Measurements from ENCODE around the gene IL34. TPM values are rescaled to one million over a fixed set of nuclear protein-coding genes. Genes with fewer than 3 reads are reported as not detected.
A peak's percentile ranks its signal among the peaks of the same experiment; 100 is the strongest.

The IL34 gene
- total and polyA plus RNA-seq, 2 experiments from 2014 or later: not detected

DNA sequence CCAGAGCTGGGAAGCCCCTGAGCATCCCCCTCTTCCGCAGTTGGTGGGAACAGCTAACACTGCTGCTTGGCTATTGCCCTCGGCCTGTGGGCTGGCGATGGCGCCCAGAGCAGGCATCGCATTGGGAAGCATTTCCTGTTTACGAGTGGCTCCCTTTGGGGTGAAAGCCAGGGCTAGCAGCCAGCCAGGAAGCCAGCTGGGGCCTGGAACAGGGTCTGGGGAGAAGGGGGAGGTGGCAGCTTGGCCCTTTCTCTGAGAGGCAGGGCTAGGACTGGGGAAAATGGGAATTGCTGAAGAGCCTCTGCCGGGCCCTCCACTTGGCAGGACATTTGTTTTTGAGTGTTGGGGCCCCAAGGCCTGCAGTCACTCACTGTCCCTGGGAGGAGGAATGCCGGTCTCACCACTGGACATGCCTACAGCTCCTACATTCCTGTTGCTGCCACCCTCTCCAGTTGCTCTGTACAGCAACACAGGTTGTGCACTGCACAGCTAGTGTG, 41.9 kb downstream of the IL34 start:
- Histone ChIP-seq H3K9me3 (ENCODE audit: low read depth) (no peaks in the 10 kb centered on the region), H3K27me3 (no peaks in the 10 kb centered on the region), H3K27ac (peak overlapping the region; percentile 90), H3K36me3 (no peaks in the 10 kb centered on the region), H3K4me3 (no peak overlapping the region), H3K4me1 (ENCODE audit: low read depth) (peaks cover 65% of the 10 kb centered on the region)
- DNase-seq (ENCODE audit: low read depth in 1 of 2, low spot score in 1 of 2): peak; percentile 68 to 84
- no peak for TF ChIP-seq CTCF (IDR thresholded peaks at IDR 0.05; ENCODE audit: low read depth, low read length)

DNA sequence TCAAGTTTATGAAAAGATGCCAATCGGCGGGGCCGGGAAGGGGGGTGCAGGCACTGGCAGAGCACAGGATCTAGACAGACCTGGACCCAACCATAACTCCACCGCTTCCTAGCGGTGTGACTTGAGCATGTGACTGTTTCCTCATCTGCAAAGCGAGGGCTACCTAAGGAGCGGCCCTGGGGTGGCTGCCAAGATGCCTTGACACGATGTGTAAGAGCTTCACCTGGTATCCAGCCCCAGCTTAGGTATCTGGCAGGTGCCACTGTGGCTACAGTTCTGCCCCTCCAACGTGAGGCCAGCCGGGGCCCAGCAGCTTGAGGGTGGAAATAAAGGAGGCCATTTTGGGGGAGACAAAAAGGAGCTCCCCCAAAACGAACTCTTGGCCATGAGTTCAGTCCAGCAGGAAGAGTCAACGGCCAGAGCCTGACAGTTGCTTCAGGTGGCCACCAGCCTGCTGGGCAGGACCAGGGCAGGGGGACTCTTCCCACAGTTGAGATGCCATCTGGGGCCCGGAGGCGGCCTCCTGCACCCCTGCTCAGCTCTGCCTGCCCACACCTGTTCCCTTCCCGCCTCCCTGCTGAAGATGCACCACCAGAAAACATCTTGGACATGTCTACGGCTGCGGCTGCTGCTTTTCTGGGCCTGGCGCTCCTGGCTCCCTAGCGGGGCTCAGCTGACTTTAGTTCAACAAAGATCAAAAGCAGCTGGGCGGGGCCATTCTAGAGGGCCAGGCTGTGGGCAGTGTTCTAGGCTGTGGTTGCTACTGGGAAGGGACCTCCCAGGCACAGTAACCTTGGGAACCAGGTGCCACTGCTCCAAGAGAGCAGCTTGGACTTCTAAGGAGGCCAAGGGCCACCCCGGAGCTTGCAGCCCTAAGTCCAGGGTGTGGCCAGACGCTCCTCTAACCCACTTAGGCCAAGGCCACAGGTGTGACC, 42.9 kb downstream of the IL34 start:
- Histone ChIP-seq H3K4me1 (ENCODE audit: low read depth) (peaks cover 74% of the 10 kb centered on the region), H3K27me3 (no peaks in the 10 kb centered on the region), H3K4me3 (no peak overlapping the region), H3K27ac (peak overlapping the region; percentile 90), H3K9me3 (ENCODE audit: low read depth) (no peaks in the 10 kb centered on the region), H3K36me3 (no peaks in the 10 kb centered on the region)
- TF ChIP-seq CTCF (IDR thresholded peaks at IDR 0.05; ENCODE audit: low read depth, low read length): no peak
- DNase-seq (ENCODE audit: low read depth in 1 of 2, low spot score in 1 of 2): no peak

DNA sequence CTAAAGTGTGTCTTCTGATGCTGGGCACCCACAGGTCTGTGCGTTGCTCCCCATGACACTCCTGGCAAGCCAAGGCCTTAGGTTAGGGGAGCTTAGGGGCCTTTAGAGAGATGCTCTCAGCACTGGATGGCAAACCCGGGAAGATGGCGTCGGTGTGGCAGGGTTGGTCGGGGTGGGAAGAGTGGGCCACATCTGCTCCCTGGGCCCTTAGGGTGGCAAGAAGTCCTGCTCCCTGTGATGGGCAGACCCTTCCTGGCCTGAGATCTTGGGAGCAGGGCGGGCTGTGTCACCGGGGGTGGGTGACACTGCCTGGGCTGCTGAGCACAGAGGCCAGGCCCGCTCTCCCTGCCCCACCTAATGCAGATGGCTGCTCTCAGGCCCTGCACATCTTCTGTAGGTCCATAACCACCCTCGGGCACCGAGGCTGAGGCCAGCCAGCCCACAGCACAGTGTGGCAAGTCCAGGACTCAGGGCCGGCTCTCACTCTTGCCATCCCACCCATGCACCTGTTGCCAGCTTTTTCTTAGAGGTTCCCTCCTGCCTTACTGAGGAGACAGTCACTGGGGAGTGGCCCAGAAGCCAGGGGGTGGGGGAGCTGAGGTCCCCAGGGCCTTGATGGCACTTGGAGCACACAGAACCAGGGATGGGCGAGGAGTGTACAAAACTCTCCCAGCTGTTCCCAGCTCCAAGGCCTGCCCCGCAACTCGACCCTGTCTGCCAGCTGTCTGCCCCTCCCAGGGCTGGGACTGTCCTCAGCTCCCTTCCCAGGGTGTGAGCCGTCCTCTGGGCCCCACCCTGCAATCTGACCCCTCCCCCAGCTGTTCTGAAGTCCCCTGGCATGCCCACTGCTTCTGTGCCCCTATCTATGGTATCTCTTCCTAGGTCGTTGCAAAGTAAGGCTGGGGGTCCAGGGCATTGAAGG, 43.9 kb downstream of the IL34 start:
- H3K36me3 ChIP-seq: no peaks in the 10 kb centered on the region
- no peaks in the 10 kb centered on the region for H3K27me3 ChIP-seq
- no peaks in the 10 kb centered on the region for H3K9me3 ChIP-seq (ENCODE audit: low read depth)
- H3K27ac ChIP-seq: peak overlapping the region; percentile 99
- no peak for TF ChIP-seq CTCF (IDR thresholded peaks at IDR 0.05; ENCODE audit: low read depth, low read length)
- DNase-seq (ENCODE audit: low read depth in 1 of 2, low spot score in 1 of 2): no peak
- peaks cover 76% of the 10 kb centered on the region for H3K4me1 ChIP-seq (ENCODE audit: low read depth)
- no peak overlapping the region for H3K4me3 ChIP-seq

GRCh38 chr16:70691223-70692129, 45.1 kb downstream of the IL34 start:
- Histone ChIP-seq H3K27ac (peak overlapping the region; percentile 99), H3K4me1 (ENCODE audit: low read depth) (peaks cover 88% of the 10 kb centered on the region), H3K36me3 (no peaks in the 10 kb centered on the region), H3K9me3 (ENCODE audit: low read depth) (no peaks in the 10 kb centered on the region), H3K27me3 (no peaks in the 10 kb centered on the region), H3K4me3 (no peak overlapping the region)
- no peak for TF ChIP-seq CTCF (IDR thresholded peaks at IDR 0.05; ENCODE audit: low read depth, low read length)
- DNase-seq (ENCODE audit: low read depth in 1 of 2, low spot score in 1 of 2): peak; percentile 55 to 96

All from cardiac muscle cell (in vitro differentiated cells and primary cell).